NCI-H1694 treated with DMSO at 0.1 percent for 48 hours (cell line): Measurements from ENCODE around the gene ZMIZ2.
"Not testable (repeated sequence)": the region's sequence is repeated elsewhere in the genome, so short reads cannot be mapped to it uniquely, and the experiment has no call there.

Experiments used
- DNase-seq: peaks from one replicate; lab custom pipeline; 2025; lab: John Stamatoyannopoulos, UW

ZMIZ2 gene

DNA sequence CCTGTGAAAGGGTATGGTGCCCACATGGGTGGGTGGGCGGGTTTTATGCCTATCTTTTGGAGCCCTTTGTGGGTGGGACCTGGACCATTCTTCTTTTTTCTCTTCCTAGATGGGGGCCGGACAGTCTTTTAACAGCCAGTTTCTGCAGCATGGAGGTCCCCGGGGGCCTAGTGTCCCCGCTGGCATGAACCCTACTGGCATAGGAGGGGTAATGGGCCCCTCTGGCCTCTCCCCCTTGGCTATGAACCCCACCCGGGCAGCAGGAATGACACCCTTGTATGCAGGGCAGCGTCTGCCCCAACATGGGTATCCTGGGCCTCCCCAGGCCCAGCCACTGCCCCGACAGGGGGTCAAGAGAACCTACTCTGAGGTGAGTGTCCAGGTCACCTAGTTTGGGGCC lies 9.1 kb downstream of the ZMIZ2 start:
- no peak for DNase-seq

DNA sequence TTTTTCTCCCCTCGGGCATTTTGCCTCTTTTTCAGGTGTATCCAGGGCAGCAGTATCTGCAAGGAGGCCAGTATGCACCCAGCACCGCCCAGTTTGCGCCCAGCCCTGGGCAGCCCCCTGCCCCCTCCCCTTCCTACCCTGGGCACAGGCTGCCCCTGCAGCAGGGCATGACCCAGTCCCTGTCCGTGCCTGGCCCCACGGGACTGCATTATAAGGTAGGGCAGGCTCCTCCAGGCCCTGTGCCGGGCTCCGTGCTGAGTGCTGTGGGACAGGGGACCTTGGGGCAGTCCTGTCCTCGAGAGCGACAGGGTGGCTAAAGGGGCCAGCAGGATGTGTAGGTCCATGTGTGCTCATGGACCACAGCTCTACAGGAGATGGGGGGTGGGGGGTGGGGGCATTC lies 10.6 kb downstream of the ZMIZ2 start:
- no peak for DNase-seq

DNA sequence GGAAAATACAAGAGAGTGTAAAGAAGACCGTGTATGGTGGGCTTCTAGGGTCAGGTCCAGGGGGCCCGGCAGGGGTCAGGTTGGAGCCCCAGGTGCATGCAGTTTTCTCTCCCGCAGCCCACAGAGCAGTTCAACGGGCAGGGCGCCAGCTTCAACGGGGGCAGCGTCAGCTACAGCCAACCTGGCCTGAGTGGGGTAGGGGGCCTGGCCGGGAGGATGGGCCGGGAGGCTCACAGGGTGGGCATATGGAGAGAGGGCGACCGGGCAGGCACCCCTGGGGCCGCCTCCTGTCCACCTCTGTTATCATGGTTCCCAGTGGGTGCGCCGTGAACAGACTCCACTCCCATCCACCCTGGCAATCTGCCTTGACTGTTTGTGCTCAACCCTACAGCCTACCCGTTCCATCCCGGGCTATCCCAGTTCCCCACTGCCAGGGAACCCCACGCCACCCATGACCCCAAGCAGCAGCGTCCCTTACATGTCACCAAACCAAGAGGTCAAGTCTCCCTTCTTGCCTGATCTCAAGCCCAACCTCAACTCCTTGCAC lies 11.5 kb downstream of the ZMIZ2 start:
- DNase-seq, result no peak

DNA sequence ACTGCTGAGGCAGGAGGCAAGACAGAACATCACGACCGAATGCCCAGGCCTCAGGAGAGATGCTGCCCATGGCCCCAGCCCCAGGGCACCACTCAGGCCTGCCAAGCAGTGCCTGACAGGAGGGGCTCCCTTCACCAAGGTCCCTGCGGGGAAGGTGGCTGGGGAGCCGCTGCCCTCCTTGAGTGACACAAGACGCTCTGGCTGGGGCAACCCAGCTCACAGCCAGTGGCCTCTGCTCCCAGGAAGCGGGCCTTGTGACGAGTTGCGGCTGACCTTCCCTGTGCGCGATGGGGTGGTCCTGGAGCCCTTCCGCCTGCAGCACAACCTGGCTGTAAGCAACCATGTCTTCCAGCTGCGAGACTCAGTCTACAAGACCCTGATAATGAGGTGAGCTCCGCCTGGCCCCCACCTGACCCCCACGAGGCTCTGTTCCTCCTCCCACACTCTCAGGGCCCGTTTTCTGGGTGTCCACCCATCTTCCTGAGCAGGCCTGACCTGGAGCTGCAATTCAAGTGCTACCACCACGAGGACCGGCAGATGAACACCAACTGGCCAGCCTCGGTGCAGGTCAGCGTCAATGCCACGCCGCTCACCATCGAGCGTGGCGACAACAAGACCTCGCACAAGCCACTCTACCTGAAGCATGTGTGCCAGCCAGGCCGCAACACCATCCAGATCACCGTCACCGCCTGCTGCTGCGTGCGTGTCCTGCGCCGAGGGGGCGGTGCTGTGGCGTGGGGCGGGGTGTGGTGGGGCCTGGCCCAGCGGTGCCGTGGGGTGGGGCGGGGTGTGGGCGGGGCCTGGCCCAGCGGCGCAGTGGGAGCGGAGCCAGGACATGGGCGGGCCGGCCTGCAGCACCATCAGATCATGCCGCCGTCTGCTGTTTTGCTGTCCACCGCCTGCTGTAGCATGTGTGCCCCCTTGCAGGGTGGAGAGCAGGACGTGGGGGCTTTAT lies 12.8 kb downstream of the ZMIZ2 start:
- no peak for DNase-seq

DNA sequence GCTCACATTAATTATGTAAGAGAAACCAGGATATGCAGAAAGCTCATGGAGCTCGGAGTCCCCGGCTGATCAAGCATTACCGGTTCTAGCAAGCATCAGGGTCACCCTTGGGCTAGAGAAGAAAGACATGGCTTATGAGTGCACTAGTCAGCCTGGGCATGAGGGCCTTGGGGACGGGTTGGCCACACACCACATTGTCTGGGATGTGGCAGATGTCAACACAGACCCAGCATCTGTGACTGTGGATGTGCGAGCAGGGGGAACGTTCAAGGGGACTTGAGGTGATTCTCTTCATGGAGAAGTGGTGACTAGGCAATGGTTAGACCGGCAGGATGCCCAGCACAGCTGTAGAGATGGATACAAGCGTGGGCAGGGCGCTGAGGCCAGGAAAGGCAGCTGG lies 13.7 kb downstream of the ZMIZ2 start:
- peak; percentile 74 for DNase-seq

DNA sequence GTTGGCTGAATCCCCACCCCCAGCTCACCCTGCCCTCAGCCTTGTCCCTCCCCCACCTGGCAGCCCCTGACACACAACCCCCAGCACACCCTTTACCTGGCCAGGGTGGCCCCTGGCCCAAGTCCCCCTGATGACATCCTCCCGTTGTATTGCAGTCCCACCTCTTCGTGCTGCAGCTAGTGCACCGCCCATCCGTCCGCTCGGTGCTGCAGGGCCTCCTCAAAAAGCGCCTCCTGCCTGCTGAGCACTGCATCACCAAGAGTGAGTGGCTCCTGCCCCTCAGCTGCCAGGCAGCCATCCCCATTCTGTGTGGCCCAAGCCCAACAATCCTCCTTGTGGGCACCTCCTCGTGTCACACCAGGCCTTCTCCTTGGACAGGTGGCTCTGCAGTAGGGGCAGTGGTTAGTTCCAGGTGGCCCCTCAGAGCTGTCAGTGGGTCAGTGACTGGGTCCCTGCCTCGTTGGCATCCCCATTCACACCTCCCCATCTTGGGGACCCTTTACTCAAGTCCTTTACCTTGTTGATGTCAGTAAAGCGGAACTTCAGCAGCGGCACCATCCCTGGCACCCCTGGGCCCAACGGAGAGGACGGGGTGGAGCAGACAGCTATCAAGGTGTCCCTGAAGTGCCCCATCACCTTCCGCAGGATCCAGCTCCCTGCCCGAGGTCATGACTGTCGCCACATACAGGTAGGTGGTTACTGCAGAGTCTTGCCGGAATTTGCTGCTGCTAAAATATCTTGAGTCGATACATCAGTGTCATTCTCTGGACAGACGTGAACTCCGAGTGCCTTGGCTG lies 14.3 kb downstream of the ZMIZ2 start:
- DNase-seq, result no peak

DNA sequence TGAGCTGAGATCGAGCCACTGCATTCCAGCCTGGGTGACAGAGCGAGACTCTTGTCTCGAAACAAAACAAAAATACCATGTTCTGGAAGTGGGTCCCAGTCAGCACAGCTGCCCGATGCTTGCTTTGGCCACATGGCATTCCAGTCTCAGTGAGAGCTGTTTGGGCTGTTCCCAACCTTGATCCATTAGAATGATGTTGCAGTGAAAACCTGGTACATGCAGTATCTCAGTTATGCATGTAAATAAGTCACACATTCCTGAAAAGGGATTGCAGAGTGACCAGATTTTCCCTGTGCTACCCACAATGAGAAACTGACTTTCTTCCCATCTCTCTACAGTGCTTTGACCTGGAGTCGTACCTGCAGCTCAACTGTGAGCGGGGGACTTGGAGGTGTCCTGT lies 15.4 kb downstream of the ZMIZ2 start:
- DNase-seq, result no peak

DNA sequence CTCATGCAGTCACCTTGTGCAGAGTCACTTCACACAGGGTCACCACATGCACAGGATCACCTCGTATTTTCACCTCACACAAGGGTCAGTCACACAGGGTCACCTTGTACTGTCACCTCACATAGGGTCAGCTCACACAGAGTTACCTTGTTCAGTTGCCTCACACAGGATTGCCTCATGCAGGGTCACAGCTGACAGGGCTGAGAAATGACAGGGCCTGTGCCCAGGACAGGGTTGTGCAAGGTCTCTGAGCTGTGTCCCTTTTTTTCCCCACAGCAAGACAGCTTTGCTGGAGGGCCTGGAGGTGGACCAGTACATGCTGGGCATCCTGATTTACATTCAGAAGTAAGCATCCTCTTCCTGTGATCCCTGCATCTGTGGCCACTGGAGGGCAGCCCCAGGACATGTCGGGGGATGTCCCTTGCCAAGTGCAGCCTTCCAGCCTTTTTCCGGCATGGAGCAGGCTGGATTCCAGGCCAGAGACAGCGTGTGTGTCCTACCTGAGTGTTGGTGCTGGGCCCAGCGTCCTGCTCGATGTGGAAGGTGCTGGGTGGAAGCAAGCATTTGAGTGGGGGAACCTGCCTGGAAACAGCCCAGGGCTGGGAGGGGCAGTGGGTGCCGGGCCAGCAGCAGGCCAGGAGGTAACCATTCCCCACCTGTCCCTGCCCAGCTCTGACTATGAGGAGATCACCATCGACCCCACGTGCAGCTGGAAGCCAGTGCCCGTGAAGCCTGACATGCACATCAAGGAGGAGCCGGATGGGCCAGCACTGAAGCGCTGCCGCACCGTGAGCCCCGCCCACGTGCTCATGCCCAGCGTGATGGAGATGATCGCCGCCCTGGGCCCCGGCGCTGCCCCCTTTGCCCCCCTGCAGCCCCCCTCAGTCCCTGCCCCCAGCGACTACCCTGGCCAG lies 16.3 kb downstream of the ZMIZ2 start:
- DNase-seq, result no peak

DNA sequence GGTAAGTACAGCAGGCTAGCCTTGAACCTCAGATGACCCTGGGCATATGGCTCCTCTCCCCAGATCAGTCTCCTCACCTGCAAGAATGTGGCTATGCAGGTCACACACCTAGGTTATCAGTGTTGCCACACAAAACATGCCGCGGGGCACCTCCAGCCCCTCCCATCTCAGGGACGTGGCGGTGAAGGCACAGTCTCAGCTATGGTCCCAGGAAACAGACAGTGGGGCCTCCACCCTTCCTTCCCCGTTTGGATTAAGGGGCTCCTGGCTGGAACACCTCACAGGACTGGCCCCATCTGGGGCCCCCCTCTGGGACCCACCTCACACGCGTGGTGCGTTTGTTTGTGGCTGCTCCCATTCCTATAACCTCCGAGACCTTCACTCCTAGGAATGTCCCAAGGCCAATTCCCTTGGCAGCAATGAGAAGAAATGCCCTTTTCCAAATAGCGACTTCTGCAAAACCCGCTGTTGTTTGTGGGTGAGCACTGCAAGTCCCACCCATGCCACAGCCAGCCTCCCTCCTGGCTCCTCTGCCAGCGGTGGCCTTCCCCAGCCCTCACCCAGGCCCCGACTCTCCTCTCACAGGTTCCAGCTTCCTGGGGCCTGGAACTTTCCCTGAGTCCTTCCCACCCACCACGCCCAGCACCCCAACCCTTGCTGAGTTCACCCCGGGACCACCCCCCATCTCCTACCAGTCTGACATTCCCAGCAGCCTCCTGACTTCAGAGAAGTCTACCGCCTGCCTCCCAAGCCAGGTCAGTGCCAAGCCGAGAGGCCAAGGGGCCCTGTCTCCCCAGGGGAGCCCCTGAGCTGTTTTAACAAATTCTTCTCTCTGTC lies 17.1 kb downstream of the ZMIZ2 start:
- DNase-seq, result no peak

DNA sequence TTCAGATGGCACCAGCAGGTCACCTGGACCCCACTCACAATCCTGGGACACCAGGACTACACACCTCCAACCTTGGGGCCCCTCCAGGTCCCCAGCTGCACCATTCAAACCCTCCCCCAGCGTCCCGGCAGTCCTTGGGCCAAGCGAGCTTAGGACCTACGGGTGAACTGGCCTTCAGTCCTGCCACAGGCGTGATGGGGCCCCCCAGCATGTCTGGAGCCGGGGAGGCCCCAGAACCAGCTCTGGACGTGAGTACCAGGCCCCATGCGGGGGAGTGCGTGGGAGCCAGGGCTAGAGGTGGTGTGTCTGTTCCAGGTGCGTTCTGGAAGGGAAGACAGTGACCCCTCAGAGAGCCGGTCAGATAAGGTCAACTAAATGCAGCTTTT lies 17.8 kb downstream of the ZMIZ2 start:
- no peak for DNase-seq

DNA sequence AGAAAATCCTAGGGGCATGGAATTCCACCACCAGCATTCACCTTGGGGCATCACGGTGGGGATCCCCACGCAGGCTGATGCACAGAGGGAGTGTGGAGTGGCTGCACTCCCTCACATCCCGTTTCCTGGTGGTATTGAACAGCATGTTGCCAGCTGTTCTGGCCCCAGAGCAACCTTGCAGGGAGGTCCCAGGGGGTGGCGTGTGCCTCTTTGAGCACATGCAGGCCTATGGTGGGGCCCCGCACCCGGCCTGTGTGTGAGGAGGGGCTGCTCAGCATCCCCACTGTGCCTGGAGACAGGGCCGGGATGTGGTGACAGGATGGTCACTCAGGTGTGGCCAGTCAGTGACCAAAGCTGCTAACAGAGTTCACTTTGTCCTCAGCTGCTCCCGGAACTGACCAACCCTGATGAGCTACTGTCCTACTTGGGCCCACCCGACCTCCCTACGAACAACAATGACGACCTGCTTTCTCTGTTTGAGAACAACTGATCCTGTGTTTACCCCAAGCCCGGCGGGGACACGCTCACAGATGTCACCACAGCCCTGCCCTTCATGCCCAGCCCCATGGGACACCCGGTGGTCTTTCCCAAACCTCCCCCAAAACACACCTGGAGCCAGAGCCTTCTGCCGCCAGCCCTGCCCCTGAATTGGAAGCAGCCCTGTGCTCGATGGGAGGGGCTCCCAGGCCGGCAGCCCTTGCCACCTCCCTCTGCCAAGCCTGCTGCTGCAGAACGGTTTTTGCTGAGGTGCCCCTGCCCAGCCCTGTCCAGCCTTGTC lies 18.7 kb downstream of the ZMIZ2 start:
- peak; percentile 19 for DNase-seq

DNA sequence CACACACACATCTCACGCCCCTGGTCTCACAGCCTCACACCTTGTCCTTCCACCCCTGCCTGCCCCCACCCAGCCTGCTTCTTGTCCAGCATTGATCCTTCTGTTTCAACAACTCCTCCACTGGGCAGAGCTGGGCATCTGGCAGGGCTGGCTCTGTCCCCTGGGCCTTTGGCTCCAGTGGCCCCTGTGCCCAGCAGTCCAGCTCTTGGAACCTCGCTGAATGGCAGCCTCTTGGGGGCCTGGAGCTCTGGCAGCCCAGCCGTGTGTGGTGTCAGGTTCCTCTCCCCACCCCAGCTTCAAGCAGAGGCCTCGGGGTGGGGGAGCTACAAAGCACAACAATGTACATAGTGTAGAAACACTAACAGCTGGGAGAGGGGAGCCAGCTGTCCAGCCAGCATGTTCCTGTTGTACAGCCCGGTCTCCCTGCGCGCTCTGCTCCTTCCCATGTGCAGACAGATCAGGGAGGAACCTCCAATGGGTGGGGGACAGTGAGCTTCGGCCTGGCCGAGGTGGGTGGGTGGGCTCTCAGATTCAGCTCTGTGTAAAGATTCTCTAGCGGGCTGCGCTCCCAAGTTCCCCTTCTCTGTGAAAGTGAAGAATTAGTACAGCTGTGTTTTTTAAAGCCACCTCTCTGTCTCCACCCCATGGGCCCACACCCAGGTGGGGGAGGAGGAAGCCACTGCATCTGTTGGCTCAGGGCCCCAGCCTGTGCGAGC lies 19.4 kb downstream of the ZMIZ2 start:
- DNase-seq, result peak; percentile 96

DNA sequence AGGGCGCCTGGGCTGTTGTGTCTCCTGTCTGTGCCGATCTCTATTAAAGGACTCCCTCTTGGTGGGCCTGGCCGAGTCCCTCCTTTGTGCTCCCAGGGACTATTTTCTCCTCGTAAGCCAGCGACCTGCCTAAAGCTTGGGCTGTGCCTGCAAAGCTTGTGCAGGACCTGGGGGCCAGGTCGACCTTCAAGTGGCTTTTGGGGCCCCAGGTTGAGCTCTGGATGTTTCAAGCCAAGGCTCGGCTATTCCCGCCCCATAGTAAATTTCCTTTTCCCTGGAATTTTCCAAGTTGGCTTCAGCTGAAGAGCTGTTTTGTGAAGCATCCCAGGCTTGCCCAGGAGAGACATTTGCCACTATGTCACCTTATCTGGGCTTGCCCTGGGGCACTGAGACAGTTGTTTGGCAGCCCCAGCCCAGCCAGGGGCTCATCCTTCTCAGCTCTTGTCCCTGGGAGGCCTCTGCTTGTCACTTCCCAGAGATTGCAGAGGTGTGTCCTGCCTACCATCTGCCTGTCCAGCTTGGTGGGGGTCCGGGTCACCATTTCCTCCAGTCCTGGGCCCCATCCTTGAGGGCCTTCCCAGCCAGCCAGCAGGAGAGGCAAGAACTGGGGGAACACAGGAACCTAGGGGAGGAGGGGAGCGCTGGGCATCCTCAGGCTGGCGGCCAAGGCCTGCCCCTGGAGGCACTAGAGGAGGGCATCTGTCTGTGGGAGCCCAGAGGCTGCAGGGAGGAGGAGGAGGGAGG lies 20.2 kb downstream of the ZMIZ2 start:
- DNase-seq, result peak; percentile 56

DNA sequence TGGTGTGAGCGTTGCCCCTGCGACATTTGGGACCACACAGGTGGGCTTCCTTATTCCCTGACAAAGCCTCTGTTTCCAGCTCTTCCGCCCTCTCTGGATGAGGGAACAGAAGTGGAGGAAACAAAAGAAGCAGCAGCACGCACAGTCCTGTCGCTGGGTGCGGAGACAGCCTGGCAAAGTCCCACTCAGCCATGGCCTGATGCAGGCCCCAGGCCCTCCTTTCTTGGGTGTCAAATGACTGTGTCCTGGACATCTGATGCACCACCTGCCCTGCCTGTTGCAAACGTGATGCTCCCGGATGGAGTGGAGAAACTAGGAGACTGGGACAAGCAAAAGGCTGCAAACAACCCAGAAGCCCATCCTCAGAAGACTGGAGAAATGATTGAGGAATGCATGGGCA lies 20.7 kb downstream of the ZMIZ2 start:
- no peak for DNase-seq

DNA sequence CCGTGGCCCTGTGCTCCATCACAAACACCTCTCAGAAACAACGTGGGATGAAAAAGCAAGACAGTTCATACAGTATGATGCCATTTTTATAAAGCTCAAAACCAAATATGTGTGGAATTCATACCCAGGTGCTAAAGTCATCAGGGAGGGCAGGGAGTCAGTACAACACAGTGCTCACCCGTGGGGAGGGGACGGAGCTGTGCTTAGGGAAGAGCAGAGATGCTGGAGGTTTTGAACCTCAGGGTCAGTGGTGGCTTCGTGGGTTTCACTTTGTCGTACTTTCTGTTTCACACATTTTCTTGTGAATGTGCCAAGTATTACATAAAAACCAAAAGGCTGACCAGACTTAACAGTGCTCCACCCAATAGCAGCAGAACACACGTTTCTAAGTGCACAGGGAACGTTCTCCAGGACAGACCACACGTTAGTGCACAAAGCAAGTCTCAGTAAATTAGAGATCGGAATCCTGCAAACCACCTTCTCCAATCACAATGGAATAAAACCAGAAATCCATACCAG lies 21.2 kb downstream of the ZMIZ2 start:
- no peak for DNase-seq

DNA sequence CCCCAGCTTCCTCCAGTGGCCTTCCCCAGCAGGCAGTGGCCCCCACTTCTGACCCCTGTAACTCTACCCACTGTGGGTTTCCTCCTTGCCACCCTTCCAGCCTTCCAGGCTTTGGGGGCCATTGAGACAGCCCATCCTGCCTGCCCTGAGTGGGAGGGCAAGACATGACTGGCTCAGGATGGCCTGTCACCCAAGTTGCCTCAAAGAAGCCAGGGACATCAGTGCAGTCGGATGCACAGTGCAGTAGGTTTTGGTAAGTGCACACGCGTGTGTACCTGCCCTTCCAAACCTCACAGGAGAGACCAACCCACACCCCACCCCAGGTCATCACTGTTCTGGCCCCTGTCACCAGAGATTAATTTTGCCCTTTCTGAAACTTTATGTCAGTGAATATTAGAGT lies 22.7 kb downstream of the ZMIZ2 start:
- no peak for DNase-seq

DNA sequence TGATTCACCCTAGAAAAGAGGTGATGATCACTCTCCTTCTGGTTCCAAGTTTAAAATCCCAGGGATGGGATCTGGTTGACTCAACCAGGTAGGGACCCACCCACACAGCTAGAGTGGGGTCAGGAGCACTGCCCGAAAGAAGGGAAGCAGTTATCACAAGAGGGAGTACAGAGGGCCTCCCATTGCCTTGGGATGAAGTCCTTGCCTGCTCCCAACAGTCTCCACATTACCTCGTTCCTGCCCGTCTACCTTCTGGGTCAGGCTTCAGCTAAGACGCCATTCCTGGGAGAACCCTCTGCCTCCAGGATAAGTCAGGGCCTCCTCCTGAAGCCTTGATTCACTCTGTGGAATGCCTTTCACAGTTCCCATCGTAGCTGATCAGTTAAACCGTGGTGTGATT lies 23.8 kb downstream of the ZMIZ2 start:
- no peak for DNase-seq

DNA sequence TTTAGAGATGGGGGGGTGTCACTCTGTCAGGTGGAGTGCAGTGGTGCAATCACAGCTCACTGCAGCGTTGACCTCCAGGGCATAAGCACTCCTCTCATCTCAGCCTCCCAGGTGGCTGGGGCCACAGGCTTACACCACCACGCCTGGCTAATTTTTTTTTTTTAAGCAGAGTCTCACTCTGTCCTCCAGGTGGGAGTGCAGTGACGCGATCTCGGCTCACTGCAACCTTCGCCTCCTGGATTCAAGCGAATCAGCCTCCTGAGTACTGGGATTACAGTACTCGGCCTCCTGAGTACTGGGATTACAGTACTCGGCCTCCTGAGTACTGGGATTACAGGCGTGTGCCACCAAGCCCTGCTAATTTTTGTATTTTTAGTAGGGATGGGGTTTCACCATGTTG lies 24.2 kb downstream of the ZMIZ2 start:
- DNase-seq, result no peak

DNA sequence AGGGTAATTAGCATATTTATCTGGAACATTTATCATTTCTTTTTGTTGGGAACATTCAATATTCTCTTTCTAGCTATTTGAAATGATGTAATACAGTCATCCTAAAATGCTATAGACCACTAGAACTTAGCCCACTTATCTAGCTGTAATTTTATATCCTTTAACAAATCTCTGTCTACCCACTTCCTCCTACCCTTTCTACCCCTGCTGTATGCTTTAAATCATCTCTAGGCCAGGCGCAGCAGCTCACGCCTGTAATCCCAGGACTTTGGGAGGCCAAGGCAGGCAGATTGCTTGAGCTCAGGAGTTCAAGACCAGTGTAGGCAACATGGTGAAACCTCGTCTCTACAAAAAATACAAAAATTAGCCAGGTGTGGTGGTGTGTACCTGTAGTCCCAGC lies 25.8 kb downstream of the ZMIZ2 start:
- DNase-seq, result not testable (repeated sequence)
